Smooth muscle cell (in vitro differentiated cells): ENCODE results near the gene MYO18B. TPM values are rescaled to one million over a fixed set of nuclear protein-coding genes. Genes with fewer than 3 reads are reported as not detected.

Experiments
- DNase-seq: peaks from one replicate; lab custom pipeline; 2025; ENCODE audit not compliant: unreplicated experiment; lab: John Stamatoyannopoulos, UW
- H2AFZ ChIP-seq: fragments of 200-600 bp; sonication (generic); 2 replicates; pipeline ENCODE4 v1.6.0; 2016; ENCODE audit warnings: antibody characterized with exemption, low read depth, mild to moderate bottlenecking
- H3F3A ChIP-seq: fragments of 200-600 bp; sonication (generic); 2 replicates; pipeline ENCODE4 v1.6.0; 2017; ENCODE audit warnings: antibody characterized with exemption, low read depth
- H3K27ac ChIP-seq: fragments of 200-600 bp; sonication (generic); 2 replicates; pipeline ENCODE4 v1.5.1; 2016; ENCODE audit warnings: low read depth, mild to moderate bottlenecking
- H3K27me3 ChIP-seq: fragments of 200-600 bp; sonication (generic); 2 replicates; pipeline ENCODE4 v1.6.1; 2016; ENCODE audit warnings: low read depth, mild to moderate bottlenecking
- H3K36me3 ChIP-seq: fragments of 200-600 bp; sonication (generic); 2 replicates; pipeline ENCODE4 v1.5.1; 2016; ENCODE audit warnings: low read depth
- H3K4me1 ChIP-seq: fragments of 200-600 bp; sonication (generic); 2 replicates; pipeline ENCODE4 v1.5.1; 2016; ENCODE audit warnings: low read depth
- H3K4me2 ChIP-seq: fragments of 200-600 bp; sonication (generic); 2 replicates; pipeline ENCODE4 v1.6.0; 2016; ENCODE audit warnings: mild to moderate bottlenecking
- H3K4me3 ChIP-seq: fragments of 200-600 bp; sonication (generic); 2 replicates; pipeline ENCODE4 v1.5.1; 2016; ENCODE audit warnings: mild to moderate bottlenecking
- H3K79me2 ChIP-seq: fragments of 200-600 bp; sonication (generic); 2 replicates; pipeline ENCODE4 v1.6.0; 2016; ENCODE audit warnings: low read depth, mild to moderate bottlenecking
- H3K9ac ChIP-seq: fragments of 200-600 bp; sonication (generic); 2 replicates; pipeline ENCODE4 v1.6.0; 2016; ENCODE audit warnings: low read depth
- H3K9me3 ChIP-seq: fragments of 200-600 bp; sonication (generic); replicated peaks from 2 replicates; pipeline ENCODE4 v1.5.1; 2016; ENCODE audit warnings: low read depth
- H4K20me1 ChIP-seq: fragments of 200-600 bp; sonication (generic); 2 replicates; pipeline ENCODE4 v1.6.0; 2016; ENCODE audit warnings: low read depth
- WGBS: methylation state at CpG from one replicate; pipeline ENCODE4 v1.1.7; 2016; ENCODE audit warnings: low lambda C conversion rate; 5-methylcytosine and 5-hydroxymethylcytosine counted together
- polyA plus RNA-seq: library from polyadenylated mRNA; unstranded; fragments of >200 nt; fragmentation: Nextera tagmentation; extraction: Ambion mirVana; gene quantifications from 2 replicates; pipeline ENCODE4 v1.2.1, GENCODE V29; 2016
- total RNA-seq: library from RNA; depleted of rRNA; stranded (reverse); fragments of >200 nt; gene quantifications from 2 replicates; pipeline ENCODE4 v1.2.3, GENCODE V29; 2014
- TF ChIP-seq, protein P1 (sequence below): fragments of 200-600 bp; sonication (generic); IDR thresholded peaks from 2 replicates; pipeline ENCODE4 v1.5.1; 2017; ENCODE audit warnings: borderline replicate concordance, mild to moderate bottlenecking, antibody characterized with exemption; ENCODE audit not compliant: insufficient read depth, poor library complexity, severe bottlenecking

The MYO18B gene
- total and polyA plus RNA-seq, 2 experiments from 2014 or later, result 0.13 to 1.2 TPM

GRCh38 chr22:25942115-25942855 lies 200.3 kb downstream of the MYO18B start:
- Histone ChIP-seq H3K27ac (no peak overlapping the region), H3K36me3 (no peaks in the 10 kb centered on the region), H3K79me2 (no peaks in the 10 kb centered on the region), H3K9me3 (no peaks in the 10 kb centered on the region), H2AFZ (no peak overlapping the region), H3K4me2 (peak overlapping the region; percentile 14), H3F3A (peaks cover 6% of the 10 kb centered on the region), H3K27me3 (no peaks in the 10 kb centered on the region), H3K4me1 (peaks cover 21% of the 10 kb centered on the region), H3K9ac (no peak overlapping the region), H4K20me1 (no peaks in the 10 kb centered on the region), H3K4me3 (no peak overlapping the region)
- no peak for DNase-seq
- TF ChIP-seq, protein P1, sequence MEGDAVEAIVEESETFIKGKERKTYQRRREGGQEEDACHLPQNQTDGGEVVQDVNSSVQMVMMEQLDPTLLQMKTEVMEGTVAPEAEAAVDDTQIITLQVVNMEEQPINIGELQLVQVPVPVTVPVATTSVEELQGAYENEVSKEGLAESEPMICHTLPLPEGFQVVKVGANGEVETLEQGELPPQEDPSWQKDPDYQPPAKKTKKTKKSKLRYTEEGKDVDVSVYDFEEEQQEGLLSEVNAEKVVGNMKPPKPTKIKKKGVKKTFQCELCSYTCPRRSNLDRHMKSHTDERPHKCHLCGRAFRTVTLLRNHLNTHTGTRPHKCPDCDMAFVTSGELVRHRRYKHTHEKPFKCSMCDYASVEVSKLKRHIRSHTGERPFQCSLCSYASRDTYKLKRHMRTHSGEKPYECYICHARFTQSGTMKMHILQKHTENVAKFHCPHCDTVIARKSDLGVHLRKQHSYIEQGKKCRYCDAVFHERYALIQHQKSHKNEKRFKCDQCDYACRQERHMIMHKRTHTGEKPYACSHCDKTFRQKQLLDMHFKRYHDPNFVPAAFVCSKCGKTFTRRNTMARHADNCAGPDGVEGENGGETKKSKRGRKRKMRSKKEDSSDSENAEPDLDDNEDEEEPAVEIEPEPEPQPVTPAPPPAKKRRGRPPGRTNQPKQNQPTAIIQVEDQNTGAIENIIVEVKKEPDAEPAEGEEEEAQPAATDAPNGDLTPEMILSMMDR, result no peak
- WGBS, result 70% methylated on average over 9 of the region's 9 CpGs

DNA sequence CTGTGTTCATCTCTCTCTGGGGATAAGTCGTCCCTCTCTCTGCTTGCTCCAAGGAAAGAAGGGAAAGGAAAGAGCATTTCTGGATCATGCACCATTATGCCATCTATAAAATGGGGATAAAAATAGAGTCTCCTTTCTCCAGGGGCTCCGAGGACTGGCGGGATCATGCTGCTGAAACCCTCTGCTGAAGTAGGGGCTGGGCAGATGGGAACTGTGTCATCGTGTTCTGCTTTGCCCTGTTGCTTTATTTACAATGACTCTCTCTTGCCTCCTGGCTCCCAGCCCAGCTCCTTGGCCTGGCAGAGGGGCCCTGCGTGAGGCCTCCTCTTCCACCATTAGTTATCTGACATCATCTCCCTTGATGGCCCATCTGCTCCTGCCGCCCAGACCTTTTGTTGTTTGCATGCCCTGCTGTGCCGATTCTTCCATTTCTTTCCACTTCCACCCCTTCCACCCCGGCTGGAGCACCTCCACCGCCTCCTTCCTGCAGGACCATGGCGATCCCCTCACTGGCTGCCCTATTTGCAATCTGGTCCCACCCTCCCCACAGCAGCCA lies 200.9 kb downstream of the MYO18B start:
- H4K20me1 ChIP-seq, result no peaks in the 10 kb centered on the region
- no peaks in the 10 kb centered on the region for H3K9me3 ChIP-seq
- H3K27me3 ChIP-seq, result no peaks in the 10 kb centered on the region
- H3K4me1 ChIP-seq, result peaks cover 21% of the 10 kb centered on the region
- no peak overlapping the region for H3K9ac ChIP-seq
- no peaks in the 10 kb centered on the region for H3K36me3 ChIP-seq
- H3K4me2 ChIP-seq, result no peak overlapping the region
- H3K27ac ChIP-seq, result no peak overlapping the region
- 50% methylated on average over 10 of the region's 10 CpGs for WGBS
- no peak overlapping the region for H2AFZ ChIP-seq
- DNase-seq, result no peak
- H3K4me3 ChIP-seq, result no peak overlapping the region
- peaks cover 6% of the 10 kb centered on the region for H3F3A ChIP-seq
- no peaks in the 10 kb centered on the region for H3K79me2 ChIP-seq
- TF ChIP-seq, protein P1, result no peak

DNA sequence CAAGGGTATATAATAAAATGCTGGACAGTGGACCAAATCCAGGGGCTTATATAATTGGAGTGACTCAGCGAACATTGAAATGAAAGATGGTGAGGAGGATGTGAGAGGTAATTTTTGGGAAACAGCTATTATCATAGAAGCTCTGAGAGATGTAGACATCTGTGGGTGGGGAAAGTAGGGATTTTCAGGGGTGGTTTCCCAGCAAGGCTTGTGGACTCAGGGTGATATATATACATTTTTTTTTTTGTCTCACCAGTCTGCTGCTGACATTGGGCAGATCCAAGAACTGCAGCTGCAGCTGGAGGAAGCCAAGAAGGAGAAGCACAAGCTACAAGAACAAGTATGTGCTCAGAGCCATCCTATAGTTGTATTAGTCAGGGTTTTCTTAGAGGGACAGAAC lies 208.1 kb downstream of the MYO18B start:
- Histone ChIP-seq H3K36me3 (no peaks in the 10 kb centered on the region), H3K9ac (no peak overlapping the region), H3K27ac (no peak overlapping the region), H3F3A (no peaks in the 10 kb centered on the region), H2AFZ (no peak overlapping the region), H3K4me2 (no peak overlapping the region), H3K4me1 (no peaks in the 10 kb centered on the region), H3K4me3 (no peak overlapping the region), H3K9me3 (no peaks in the 10 kb centered on the region), H4K20me1 (no peaks in the 10 kb centered on the region), H3K79me2 (no peaks in the 10 kb centered on the region), H3K27me3 (no peaks in the 10 kb centered on the region)
- TF ChIP-seq, protein P1, result no peak
- WGBS, result 33% methylated on average over 1 of the region's 1 CpG
- DNase-seq, result no peak
